Neural cell (in vitro differentiated cells): ENCODE results near the gene SMCHD1. TPM values are rescaled to one million over a fixed set of nuclear protein-coding genes. Genes with fewer than 3 reads are reported as not detected.

Experiments
- polyA plus RNA-seq: library from polyadenylated mRNA; depleted of rRNA; stranded (reverse); fragments of >200 nt; gene quantifications from 2 replicates; pipeline ENCODE4 v1.2.3, GENCODE V29; 2014
- small RNA-seq, 3 experiments: library from RNA; depleted of rRNA; stranded (forward); fragments of <200 nt; gene quantifications; one replicate each; pipeline ENCODE3, GENCODE V24; 2012

The SMCHD1 gene
- polyA plus RNA-seq, 1 donor from 2014 or later = 49.4 TPM

Small RNA genes lying within 50 kb of the gene (small RNA-seq; reads per million reads assigned to genes)
- gene RF00019 (0 to 1.2 (median 0) reads per million in 3 experiments), gene RNU6-340P (0 reads per million in 3 experiments)

Other genes with a start within 250 kb of the SMCHD1 start
- 12.0 and 12.7 TPM in 2 replicates for gene METTL4, start 84.2 kb upstream of the SMCHD1 start, polyA plus RNA-seq
- 1.7 and 1.9 TPM in 2 replicates for gene NDC80, start 84.2 kb upstream of the SMCHD1 start, polyA plus RNA-seq
- 0.12 TPM in 1 of 2 replicates, not detected in the other for gene EMILIN2, start 191.3 kb downstream of the SMCHD1 start, polyA plus RNA-seq